ENCODE data around the gene DNMBP.
"Not testable (repeated sequence)": the region's sequence is repeated elsewhere in the genome, so short reads cannot be mapped to it uniquely, and the experiment has no call there.

DNMBP gene

GRCh38 chr10:99983280-99983988 is 26.3 kb downstream of the DNMBP start:
- no peak for DNase-seq

- DNase-seq = no peak
Measured at GRCh38 chr10:99982728-99983127, 27.0 kb downstream of the DNMBP start.

GRCh38 chr10:99981581-99982199 is 28.1 kb downstream of the DNMBP start:
- DNase-seq = no peak

GRCh38 chr10:99979066-99979685 is 30.6 kb downstream of the DNMBP start:
- no peak for DNase-seq

- no peak for DNase-seq
Measured at GRCh38 chr10:99977916-99978315, 31.8 kb downstream of the DNMBP start.

- no peak for DNase-seq
Measured at GRCh38 chr10:99976886-99977665, 32.7 kb downstream of the DNMBP start.

GRCh38 chr10:99975942-99976809 is 33.6 kb downstream of the DNMBP start:
- DNase-seq = no peak

- DNase-seq = no peak
Measured at GRCh38 chr10:99975106-99975829, 34.5 kb downstream of the DNMBP start.

GRCh38 chr10:99973190-99973589 is 36.6 kb downstream of the DNMBP start:
- no peak for DNase-seq

- DNase-seq = no peak
Measured at GRCh38 chr10:99967961-99968360, 41.8 kb downstream of the DNMBP start.

- no peak for DNase-seq
Measured at GRCh38 chr10:99966306-99966705, 43.4 kb downstream of the DNMBP start.

- no peak for DNase-seq
Measured at GRCh38 chr10:99965700-99966099, 44.0 kb downstream of the DNMBP start.

- DNase-seq = no peak
Measured at GRCh38 chr10:99964791-99965190, 45.0 kb downstream of the DNMBP start.

GRCh38 chr10:99963467-99964165 is 46.1 kb downstream of the DNMBP start:
- not testable (repeated sequence) for DNase-seq

GRCh38 chr10:99958806-99959205 is 50.9 kb downstream of the DNMBP start:
- no peak for DNase-seq

- no peak for DNase-seq
Measured at GRCh38 chr10:99958302-99958701, 51.4 kb downstream of the DNMBP start.

- not testable (repeated sequence) for DNase-seq
Measured at GRCh38 chr10:99953510-99953909, 56.2 kb downstream of the DNMBP start.

GRCh38 chr10:99952799-99953198 is 56.9 kb downstream of the DNMBP start:
- no peak for DNase-seq

- not testable (repeated sequence) for DNase-seq
Measured at GRCh38 chr10:99946051-99946450, 63.7 kb downstream of the DNMBP start.

GRCh38 chr10:99945263-99945662 is 64.5 kb downstream of the DNMBP start:
- no peak for DNase-seq

- DNase-seq = no peak
Measured at GRCh38 chr10:99944860-99945259, 64.9 kb downstream of the DNMBP start.

All from activated naive CD4-positive, alpha-beta T cell (primary cell).